GM12873 (cell line): ENCODE measurements around the gene NGRN.
A peak's percentile ranks its signal among the peaks of the same experiment; 100 is the strongest.

Experiments
- TF ChIP-seq, protein P1 (sequence below): IDR thresholded peaks from 2 replicates; pipeline ENCODE4 v1.5.1; 2012; ENCODE audit warnings: low read depth, mild to moderate bottlenecking, moderate library complexity, low read length, control low read depth; ENCODE audit not compliant: insufficient read depth; ENCODE audit errors: missing control alignments

NGRN gene

GRCh38 chr15:90231028-90232017 is 34.1 kb upstream of the NGRN start:
- TF ChIP-seq, protein P1, sequence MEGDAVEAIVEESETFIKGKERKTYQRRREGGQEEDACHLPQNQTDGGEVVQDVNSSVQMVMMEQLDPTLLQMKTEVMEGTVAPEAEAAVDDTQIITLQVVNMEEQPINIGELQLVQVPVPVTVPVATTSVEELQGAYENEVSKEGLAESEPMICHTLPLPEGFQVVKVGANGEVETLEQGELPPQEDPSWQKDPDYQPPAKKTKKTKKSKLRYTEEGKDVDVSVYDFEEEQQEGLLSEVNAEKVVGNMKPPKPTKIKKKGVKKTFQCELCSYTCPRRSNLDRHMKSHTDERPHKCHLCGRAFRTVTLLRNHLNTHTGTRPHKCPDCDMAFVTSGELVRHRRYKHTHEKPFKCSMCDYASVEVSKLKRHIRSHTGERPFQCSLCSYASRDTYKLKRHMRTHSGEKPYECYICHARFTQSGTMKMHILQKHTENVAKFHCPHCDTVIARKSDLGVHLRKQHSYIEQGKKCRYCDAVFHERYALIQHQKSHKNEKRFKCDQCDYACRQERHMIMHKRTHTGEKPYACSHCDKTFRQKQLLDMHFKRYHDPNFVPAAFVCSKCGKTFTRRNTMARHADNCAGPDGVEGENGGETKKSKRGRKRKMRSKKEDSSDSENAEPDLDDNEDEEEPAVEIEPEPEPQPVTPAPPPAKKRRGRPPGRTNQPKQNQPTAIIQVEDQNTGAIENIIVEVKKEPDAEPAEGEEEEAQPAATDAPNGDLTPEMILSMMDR: no peak

DNA sequence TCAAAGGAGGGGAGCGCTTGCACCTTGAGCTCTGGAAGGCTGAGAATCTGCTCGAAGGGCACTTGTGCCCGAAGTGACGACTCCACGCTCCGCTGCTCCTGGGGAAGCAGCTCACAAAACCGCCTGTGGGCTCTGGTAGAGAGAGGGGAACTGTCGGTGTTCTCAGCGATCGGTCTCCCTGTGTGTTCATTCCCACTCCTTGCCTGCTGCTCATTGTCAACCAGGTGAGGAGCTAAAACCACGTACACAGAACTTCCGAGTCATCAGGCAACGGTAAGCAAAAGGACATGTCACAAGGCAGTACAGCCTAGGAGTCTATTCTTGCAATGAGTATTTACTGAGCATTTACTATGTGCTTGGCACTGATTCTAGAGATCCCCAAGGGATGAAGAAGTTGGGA is 33.3 kb upstream of the NGRN start:
- TF ChIP-seq, protein P1: no peak

GRCh38 chr15:90232941-90233386 is 32.5 kb upstream of the NGRN start:
- TF ChIP-seq, protein P1: peak; percentile 56

DNA sequence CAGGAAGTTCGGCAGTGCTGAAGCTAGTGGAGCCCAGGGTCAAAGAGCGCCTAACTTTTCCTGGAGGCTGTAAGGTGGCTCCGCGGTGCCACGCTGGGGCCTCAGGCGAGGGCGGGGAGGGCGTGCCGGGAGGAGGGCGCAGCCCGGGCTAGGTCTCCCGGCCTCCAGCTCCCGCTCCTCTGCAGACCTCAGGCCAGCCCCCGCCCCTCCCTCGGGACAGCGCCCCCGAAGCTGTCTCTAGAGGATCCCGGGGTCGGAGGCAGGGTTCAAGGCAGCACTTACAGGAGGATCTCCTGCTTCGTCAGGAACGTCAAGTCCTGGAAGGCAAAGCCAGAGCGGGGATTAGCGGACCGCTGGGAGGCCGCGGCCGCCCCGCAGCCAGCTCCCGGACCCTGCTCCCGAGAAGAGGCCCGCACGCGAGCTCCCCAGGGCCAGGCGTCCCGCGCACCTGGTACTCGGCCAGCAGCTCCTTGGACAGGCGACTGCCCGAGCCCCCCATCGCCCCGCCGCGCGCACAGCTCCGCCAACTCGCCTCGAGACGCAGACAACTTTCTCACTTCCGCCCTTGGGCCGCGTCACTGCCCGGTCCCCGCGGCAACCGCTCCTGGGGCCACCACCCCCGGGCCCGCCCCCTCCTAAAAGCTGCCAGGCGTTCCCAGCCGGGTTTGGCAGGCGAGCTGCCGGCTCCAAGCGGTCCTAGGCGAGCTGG is 31.9 kb upstream of the NGRN start, which contains the start of gene CIB1:
Gene CIB1 (minus strand): TSS at position 555 of the 709 bp plus-strand sequence. CDS start 56 bp downstream, at position 499.
- TF ChIP-seq, protein P1: no peak

DNA sequence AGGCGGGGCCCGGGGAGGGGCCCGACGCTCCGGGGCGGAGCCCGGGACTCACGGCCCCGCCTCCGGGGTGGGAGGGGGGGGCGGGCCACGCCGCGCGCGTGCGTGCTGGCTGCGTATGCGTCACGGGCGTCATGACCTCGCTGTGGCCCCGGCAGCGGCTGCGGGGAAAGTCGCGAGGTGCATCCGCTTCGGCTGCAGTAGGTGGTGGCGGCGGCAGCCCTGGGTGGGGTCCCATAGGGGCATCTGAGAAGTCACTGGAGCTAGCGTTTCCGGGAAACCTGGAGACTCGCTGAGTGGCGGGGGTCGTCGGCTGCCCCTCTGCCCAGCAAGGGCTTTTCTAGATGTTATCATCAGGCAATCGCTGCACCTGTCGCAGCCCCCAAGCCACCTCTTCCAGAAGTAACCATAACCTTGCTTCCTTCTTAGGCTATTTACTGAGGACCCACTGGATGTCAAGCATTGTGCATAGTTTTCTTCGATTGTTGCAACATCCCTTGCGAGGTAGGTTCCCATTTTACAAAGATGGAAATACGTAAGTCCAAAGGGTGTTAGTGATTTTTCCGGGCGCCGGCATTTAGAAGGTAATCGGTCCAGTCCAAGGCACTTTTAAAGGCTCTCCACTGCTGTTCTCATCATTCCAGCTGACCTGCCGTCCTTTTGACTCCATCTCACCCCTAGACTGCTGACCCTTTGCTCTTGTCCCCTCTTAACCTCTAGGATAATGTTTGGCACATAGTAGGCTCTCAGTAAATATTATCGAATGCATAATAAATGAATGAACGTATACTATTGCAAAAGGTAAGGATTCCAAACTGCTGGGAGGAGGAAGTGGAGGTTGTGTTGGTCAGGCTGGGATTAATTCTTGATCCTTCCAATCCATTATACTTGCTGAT is 31.1 kb upstream of the NGRN start, which contains the start of gene GDPGP1:
Gene GDPGP1 (plus strand): TSS at position 114 of the 893 bp plus-strand sequence. CDS start 6,700 bp downstream, outside the sequence.
- TF ChIP-seq, protein P1: no peak

DNA sequence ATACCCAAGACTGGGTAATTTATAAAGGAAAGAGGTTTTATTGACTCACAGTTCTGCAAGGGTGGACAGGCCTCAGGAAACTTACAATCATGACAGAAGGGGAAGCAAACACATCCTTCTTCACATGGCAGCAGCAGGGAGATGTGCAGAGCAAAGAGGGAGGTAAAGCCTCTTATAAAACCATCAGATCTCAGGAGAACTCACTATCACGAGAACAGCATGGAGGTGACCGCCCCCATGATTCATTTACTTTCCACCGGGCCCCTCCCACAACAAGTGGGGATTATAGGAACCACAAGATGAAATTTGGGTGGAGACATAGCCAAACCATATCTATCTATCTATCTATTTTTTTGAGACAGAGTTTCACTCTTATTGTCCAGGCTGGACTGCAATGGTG is 26.1 kb upstream of the NGRN start:
- TF ChIP-seq, protein P1: no peak

- TF ChIP-seq, protein P1: no peak
Measured at GRCh38 chr15:90240856-90241255, 24.6 kb upstream of the NGRN start.
